Stimulated activated CD4-positive, alpha-beta T cell treated with anti-CD3 and anti-CD28 coated beads, Interleukin-2, amount 100 ng/mL, for 48 hours (primary cell): Measurements from ENCODE around the gene LAMP1.
"Not testable (repeated sequence)": the region's sequence is repeated elsewhere in the genome, so short reads cannot be mapped to it uniquely, and the experiment has no call there.

Source experiments
- DNase-seq, 2 donors: peaks; one replicate each; pipeline ENCODE4 v3.0.0-alpha.2; 2020

LAMP1 gene

DNA sequence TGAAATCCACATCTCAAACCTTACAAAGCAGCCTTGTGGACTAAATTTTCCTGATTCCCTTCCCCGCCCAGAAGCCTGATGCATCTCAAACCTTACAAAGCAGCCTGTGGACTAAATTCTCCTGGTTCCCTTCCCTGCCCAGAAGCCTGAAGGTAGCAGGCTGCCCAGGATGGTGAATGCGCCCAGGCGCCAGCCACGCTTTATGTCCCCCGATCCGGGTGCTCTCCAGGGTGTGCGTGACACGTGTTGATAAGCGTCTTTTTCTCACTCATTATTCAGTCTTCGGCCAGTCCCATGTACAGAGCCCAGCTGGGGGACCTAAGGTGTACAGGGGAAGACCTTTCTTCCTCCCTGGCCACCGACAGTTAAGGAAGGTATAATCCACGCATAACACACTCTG is 31.8 kb downstream of the LAMP1 start:
- DNase-seq: no peak

- DNase-seq: no peak
Observed at GRCh38 chr13:113329656-113330312, 32.7 kb downstream of the LAMP1 start.

DNA sequence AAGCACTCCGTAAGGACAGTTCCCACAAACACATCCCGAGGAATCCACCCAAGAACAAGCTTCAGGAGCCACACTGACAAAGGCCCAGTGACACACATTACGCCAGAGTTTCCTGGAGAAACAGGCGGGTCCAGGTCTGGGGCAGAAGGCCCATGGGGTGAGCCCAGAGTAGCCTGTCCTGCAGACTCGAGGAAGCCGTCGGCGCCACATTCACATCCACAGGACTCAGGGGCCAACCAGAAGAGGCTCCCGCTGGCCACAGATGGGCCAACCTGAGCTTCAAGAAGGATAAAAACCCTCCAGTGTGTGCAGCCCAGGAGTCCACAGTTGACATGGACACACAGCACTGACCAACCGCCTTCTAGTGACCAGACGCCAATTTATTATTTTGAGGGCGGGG is 35.6 kb downstream of the LAMP1 start:
- DNase-seq: no peak

- DNase-seq: no peak
Observed at GRCh38 chr13:113333076-113333475, 36.0 kb downstream of the LAMP1 start.

- DNase-seq: no peak
Observed at GRCh38 chr13:113337556-113337955, 40.5 kb downstream of the LAMP1 start.

- DNase-seq: no peak
Observed at GRCh38 chr13:113337976-113338375, 40.9 kb downstream of the LAMP1 start.

- no peak for DNase-seq
Observed at GRCh38 chr13:113338451-113338850, 41.4 kb downstream of the LAMP1 start.

DNA sequence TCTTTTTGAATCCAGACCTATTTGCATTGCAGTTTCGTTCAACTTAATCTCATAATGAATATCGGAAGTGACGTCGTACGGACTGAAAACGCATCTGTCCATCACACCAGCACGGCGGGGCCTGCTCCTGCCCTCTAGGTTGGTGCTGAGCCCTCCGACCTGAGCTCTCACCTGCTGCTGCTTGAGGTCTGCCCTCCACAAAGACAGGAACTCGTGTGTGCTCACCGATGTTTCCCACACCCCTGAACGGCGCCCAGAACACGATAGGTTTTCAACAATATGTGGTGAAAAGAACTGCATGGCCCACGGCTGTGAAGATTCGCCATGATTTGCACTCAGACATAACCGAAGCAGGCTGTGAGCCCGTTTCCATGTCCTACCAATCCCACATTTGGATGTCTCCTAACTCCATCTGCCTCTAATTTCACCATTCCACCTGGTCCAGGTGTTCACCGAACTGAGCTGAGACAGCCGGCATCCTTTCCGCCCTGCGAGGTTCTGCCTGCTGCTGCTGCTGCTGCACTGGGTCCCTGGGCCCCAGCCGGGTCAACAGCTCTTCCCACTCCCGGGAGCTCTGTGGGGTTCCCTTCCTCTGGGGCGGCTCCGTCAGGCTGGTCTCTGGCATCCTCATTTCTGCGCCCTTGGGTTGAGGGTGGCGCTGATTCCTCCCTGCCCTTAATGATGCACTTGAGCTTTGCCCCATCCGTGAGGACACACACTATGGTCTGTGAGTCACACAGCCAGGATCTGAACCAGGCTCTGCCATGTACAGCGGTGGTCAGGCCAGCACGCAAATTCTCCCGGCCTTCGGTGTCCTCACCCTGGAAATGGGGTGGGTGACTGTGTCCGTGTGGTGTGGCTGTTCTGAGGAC is 46.0 kb downstream of the LAMP1 start:
- DNase-seq: no peak

GRCh38 chr13:113343692-113343968 is 46.6 kb downstream of the LAMP1 start:
- DNase-seq: no peak

DNA sequence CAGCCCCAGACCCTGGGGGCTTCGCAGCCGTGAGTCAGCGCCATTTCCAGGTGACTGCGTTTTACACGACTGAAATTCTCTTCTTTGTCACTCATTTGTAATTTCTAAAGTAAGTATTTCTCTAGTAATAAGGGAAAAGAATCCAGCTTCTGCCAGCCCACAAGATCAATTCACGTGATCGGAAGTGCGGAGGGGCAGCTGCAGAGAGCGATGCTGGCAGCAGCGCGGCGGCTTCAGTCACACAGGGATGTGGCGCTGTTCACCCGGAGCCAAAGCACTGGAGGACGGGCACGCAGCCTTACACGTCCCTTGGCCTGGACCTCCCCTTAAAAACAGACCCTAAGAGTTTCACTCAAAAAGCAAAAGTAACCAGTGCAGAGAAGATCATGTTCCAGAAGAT is 48.4 kb downstream of the LAMP1 start:
- no peak for DNase-seq

GRCh38 chr13:113347736-113348225 is 50.7 kb downstream of the LAMP1 start:
- not testable (repeated sequence) for DNase-seq

DNA sequence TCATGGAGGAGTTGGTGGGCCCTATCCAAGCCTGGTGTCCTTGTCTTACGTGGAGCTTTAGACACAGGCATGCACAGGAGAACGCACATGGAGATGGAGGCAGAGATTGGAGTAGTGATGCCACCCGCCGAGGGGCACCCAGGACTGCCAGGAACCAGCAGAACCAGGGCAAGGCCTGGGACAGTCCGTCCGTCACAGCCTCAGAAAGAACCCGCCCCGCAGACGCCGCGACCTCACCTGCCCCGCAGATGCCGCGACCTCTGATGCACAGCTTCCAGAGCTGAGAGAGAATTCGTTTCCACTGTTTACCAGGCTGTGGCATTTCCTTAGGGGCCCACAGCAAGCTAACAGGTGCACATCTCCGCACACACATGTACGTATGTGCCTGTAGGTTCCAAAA is 51.6 kb downstream of the LAMP1 start:
- no peak for DNase-seq

DNA sequence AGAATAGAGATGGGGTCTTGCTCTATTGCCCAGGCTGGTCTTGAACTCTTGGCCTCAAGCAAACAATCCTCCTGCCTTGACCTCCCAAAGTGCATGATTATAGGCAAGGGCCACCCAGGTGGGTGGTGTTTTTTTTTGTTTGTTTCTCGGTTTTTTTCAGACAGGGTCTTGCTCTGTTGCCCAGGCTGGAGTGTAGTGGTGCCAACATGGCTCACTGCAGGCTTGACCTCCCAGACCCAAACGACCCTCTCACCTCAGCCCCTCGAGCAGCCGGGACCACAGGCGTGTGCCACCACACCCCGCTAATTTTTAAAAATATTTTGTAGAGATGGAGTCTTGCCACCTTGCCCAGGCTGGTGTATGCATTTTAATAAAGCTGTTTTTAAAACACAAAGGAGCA is 52.0 kb downstream of the LAMP1 start:
- no peak for DNase-seq

GRCh38 chr13:113349491-113349890 is 52.5 kb downstream of the LAMP1 start:
- DNase-seq: no peak

DNA sequence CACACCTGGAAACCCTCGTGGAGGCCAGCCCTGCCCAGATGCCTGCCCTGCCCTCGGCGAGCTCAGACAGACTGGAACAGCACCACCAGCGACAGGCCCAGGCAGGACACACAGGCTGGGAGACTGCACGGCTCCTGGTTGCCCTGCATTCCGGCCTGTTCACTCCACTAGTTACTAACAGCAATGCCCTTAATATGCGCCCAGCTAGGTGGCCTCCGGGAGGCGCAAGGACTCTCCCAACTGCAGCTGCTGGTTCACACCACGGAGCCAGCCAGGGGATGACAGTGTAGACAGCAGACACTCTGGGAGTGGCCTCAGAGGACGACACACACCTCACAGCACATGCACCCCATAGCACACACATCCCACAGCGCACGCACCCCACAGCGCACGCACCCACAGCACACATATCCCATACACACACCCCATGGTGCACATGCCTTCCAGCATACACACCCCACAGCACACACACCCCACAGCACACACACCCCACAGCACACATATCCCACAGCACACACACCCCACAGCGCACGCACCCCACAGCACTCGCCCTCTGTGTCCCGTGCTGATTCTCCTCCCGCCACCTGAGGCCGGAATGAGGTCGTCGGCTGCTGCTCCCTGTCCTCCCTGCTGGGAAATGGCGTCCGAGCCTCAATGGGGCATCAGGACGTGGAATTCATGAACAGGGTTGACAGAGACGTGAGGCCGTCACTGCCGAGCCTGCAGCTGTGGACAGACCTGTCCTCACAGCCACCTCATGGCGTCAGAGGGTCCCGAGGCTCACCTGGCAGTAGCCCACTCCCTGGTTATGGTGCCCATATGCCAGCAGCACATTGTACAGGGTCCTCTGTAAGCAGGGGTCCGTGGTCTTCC is 53.3 kb downstream of the LAMP1 start:
- no peak for DNase-seq

- no peak for DNase-seq
Observed at GRCh38 chr13:113350938-113351335, 53.9 kb downstream of the LAMP1 start.

GRCh38 chr13:113351514-113352026 is 54.5 kb downstream of the LAMP1 start:
- DNase-seq: no peak

DNA sequence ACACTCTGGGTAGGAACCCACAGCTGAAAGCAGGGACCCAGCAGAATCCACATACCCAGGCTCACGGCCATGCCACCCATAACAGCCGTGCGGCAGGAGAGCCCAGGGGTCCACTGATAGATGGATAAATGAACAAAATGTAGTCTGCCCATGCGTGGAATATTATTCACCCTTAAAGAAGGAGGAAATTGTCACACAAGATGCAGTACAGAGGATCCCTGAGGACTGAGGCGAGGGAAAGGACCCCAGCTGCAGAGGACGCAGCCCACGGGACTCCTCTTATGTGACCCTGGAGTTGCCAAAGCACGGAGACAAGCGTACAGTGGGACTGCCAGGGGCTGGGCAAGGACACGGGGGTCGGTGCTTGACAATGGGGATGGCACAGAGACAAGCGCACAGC is 56.2 kb downstream of the LAMP1 start:
- DNase-seq: no peak

DNA sequence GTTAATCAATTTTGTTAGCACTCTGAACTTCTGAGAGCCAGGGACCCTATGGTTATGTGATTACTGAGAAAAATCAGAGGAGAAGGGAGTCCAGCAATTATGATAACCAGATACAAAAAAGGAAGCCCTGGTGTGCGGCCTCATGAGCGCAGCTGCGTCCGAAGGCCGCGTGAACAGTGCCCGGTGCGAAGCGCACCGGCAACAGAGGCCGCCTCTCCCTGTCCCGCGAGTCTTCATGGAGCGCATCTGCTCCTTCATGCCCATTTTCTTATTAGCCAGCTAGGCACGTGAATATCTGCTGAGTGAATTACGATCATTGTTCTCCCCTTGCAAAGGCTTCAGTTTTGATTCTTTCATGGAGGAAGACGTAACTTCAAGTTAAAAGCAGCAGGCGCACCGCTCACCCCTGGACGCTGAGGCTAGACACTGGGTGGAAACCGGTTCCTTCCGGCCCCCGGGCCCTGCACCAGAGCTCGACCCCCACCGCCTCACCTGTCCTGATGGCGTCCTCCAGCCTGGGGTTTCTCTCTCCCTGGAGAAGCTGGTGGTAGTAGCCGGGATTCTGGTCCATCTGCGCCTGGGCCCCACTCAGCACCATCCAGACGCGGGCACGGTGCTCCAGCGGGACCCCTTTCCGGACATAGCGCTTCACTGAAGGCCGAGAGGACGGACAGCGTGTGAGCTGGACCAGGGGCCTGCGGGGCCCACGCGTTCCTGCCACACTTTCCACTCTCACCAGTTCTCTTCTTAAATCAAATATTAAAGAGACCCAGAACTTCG is 58.0 kb downstream of the LAMP1 start:
- no peak for DNase-seq

DNA sequence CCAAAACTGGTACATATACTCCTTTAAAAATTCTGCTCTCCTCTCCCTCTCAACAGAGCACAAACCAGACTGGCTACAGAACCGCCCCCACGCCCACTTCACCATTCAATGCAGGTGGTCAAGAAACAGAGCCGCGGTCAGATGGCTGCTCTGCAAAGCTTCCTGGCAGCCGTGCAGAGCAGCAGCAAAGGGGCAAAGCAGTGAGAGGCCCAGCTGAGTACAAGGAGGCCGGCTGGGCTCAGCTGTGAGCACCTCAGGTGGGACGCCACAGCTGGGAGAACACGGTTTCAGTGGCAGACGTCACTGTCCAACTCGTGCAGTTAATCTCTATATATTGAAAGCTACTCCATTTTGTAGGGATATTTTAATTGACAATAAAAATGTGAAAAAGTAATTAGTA is 58.6 kb downstream of the LAMP1 start:
- no peak for DNase-seq

GRCh38 chr13:113356596-113356995 is 59.6 kb downstream of the LAMP1 start:
- no peak for DNase-seq

DNA sequence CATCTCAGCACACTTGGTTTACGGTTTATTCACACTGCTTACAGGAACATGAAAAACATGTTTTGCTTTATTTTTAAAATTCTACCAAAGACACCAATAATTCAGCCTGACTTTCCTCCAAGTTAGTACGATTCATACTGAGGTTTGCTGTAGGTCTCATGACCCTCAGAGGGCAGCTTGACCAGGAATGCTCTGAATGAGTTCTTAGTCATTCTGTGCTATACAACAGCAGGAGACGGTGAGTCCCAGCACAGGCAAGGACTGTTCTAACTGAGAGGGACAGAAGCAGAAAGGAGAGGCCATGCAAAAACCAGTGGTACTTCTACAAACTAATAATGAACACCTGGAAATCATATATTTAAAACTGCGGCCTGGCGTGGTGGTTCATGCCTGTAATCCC is 60.5 kb downstream of the LAMP1 start:
- DNase-seq: no peak
